Nephron progenitor cell (in vitro differentiated cells): Measurements from ENCODE around the gene UBAC2.

Source experiments
- DNase-seq: peaks from one replicate; pipeline ENCODE4 v3.0.0; 2021
- H3K27ac Mint-ChIP-seq: 2 replicates; pipeline ENCODE4 v1.8.0; 2021; ENCODE audit warnings: mild to moderate bottlenecking, moderate library complexity, mixed read lengths
- H3K27me3 Mint-ChIP-seq: 2 replicates; pipeline ENCODE4 v1.8.0; 2021; ENCODE audit warnings: mild to moderate bottlenecking, low read depth, mixed read lengths; ENCODE audit not compliant: poor library complexity
- H3K36me3 Mint-ChIP-seq: 2 replicates; pipeline ENCODE4 v1.8.0; 2021; ENCODE audit warnings: low read depth, mixed read lengths
- H3K4me1 Mint-ChIP-seq: 2 replicates; pipeline ENCODE4 v1.8.0; 2021; ENCODE audit warnings: mixed read lengths
- H3K4me3 Mint-ChIP-seq: 2 replicates; pipeline ENCODE4 v1.8.0; 2021; ENCODE audit warnings: mild to moderate bottlenecking, moderate library complexity, mixed read lengths
- H3K9me3 Mint-ChIP-seq: 2 replicates; pipeline ENCODE4 v1.8.0; 2021; ENCODE audit warnings: mild to moderate bottlenecking, moderate library complexity, mixed read lengths
- TF ChIP-seq, protein P1 (sequence below): fragments of 200-600 bp; sonication (generic); IDR thresholded peaks from 2 replicates; pipeline ENCODE4 v1.5.0; 2021; ENCODE audit warnings: antibody characterized with exemption

UBAC2 gene

DNA sequence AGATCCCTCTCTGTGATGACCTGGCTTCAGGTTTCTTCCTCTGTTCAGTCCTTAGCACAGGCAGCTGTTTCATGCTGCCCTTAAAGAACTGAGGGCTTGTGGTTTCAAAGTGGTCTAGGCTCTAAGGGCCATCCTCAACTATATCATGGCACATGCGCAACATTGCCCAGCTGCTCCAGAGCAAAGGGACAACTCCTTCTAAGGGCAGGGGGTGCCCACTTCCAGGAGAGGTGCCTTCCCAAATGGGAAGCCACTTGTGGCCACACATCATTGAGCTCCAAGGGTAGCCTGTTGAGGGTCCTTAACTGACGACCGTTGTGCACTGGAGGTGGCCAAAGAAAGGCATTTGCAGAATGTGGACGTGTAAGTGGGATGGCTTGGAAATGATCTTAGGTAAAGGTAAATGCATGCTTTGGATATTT is 99.3 kb downstream of the UBAC2 start:
- no peak overlapping the region for H3K4me3 Mint-ChIP-seq
- no peak for DNase-seq
- peaks cover 5% of the 10 kb centered on the region for H3K27me3 Mint-ChIP-seq
- no peaks in the 10 kb centered on the region for H3K9me3 Mint-ChIP-seq
- H3K36me3 Mint-ChIP-seq = no peaks in the 10 kb centered on the region
- H3K4me1 Mint-ChIP-seq = no peaks in the 10 kb centered on the region
- no peak overlapping the region for H3K27ac Mint-ChIP-seq
- TF ChIP-seq, protein P1, sequence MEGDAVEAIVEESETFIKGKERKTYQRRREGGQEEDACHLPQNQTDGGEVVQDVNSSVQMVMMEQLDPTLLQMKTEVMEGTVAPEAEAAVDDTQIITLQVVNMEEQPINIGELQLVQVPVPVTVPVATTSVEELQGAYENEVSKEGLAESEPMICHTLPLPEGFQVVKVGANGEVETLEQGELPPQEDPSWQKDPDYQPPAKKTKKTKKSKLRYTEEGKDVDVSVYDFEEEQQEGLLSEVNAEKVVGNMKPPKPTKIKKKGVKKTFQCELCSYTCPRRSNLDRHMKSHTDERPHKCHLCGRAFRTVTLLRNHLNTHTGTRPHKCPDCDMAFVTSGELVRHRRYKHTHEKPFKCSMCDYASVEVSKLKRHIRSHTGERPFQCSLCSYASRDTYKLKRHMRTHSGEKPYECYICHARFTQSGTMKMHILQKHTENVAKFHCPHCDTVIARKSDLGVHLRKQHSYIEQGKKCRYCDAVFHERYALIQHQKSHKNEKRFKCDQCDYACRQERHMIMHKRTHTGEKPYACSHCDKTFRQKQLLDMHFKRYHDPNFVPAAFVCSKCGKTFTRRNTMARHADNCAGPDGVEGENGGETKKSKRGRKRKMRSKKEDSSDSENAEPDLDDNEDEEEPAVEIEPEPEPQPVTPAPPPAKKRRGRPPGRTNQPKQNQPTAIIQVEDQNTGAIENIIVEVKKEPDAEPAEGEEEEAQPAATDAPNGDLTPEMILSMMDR = no peak

DNA sequence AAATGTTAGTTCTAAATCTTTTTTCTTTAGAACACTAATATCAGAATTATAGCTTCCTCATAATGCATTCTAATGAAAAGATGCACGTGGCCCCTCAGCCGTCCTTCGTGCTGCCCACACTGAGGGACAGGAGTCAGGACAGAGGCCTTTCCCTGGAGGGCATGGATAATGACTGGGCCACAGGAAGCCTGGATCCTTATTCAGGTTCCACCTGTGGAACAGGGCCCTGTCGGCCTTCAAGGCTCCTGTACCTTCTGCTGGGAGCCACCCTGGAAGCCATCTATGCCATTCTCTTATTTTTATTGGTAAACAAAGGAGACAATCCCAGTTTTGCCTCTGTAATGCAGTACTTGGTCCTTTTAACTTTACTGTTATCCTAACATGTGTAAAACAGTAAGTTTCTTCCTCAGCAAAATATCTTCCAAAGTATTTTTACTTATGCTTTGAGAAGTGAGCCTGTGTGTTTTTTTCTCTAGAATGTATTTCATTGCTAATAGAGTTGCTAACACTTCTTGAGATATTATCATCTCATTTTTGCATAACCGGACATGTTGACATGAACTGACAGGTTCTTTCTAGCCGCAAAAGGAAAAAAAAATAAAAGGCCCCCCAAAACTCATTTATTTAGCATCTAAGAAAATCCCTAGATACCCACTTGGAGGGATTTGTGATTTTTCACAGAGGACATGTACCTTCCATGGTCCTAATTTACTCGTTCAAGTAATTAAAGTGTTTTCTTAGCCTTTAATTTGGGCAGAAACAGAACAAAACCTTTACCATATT is 100.6 kb downstream of the UBAC2 start:
- H3K4me1 Mint-ChIP-seq = peaks cover 11% of the 10 kb centered on the region
- no peak overlapping the region for H3K27ac Mint-ChIP-seq
- no peak for DNase-seq
- TF ChIP-seq, protein P1 = no peak
- H3K27me3 Mint-ChIP-seq = peaks cover 5% of the 10 kb centered on the region
- H3K9me3 Mint-ChIP-seq = no peaks in the 10 kb centered on the region
- no peaks in the 10 kb centered on the region for H3K36me3 Mint-ChIP-seq
- H3K4me3 Mint-ChIP-seq = no peak overlapping the region

DNA sequence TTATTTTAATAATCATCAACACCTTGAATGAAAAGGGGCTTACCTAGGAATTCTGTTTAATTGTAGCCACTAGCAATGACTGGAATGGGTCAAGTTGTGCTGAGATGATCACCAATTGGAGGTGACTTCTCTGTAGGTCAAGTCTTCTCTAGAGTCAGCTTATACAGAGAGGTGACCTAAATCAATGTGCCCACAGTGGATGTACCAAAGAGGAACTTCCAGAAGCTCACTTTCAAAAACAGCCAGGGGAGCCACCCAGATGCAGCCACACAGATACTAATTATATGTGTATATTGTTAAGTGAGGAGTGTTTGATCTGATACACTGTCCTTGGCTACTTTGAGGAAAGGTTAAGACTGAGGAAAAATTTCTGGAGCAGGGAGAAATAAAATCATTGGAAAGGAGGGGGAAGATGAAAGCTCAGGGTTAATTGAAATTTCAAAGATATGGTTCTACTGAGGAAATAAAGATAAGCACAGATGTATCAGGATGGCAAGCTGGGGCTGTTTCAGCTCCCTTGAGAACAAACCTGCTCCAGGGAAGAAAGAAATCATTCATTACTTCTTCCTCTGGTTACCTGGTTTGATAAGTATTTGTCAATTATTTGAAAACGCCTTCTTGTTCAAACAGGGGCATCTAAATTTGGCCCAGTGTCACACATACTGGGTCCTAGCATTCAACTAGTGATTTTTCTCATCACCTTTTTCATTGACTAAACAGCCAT is 101.4 kb downstream of the UBAC2 start:
- H3K4me1 Mint-ChIP-seq = peaks cover 19% of the 10 kb centered on the region
- no peaks in the 10 kb centered on the region for H3K9me3 Mint-ChIP-seq
- no peak for DNase-seq
- no peak overlapping the region for H3K4me3 Mint-ChIP-seq
- peak overlapping the region; percentile 2 for H3K27ac Mint-ChIP-seq
- H3K36me3 Mint-ChIP-seq = no peaks in the 10 kb centered on the region
- TF ChIP-seq, protein P1 = no peak
- peaks cover 5% of the 10 kb centered on the region for H3K27me3 Mint-ChIP-seq

DNA sequence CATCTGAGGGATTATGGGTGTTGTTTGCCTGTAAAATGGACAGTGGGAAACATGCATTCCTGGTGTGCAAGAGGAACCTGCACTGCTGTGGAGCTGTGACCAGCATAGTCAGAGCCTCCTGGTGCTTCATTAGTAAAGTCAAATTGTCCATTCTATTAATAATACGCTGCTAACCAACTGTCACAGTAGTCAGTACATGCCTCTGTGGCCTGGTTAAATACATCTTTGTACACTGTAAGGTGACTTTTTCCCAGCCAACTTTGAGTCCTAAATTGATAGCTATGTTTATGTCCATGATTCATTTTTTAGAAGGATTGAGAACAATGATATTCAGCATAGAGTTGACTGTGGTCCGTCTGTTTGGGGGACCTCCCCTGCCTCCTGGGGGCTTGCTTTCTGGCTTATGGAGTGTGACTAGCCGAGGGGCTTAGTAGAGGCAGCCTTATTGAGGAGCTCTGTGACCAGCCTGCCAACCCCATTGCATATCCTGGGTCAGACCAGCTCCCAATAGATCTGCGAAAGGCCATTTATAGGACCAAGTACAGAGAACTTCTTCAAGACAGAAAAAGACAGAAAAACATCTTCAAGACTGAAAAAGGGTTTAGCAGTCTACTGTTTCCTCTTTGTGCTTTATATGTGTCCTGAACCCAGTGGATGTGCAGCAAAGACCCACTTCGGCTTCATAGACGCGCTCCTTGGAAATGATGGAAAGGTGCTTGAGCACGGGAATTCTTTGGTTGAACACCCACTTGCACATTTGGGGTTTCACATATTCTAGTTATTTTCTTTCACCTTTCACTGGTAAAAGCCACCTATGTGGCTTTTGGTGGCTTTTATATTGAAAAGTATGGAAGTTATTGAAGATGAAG is 102.2 kb downstream of the UBAC2 start:
- Mint-ChIP-seq H3K4me3 (no peak overlapping the region), H3K27ac (no peak overlapping the region), H3K27me3 (no peaks in the 10 kb centered on the region), H3K36me3 (peaks cover 2% of the 10 kb centered on the region), H3K9me3 (no peaks in the 10 kb centered on the region), H3K4me1 (peaks cover 27% of the 10 kb centered on the region)
- DNase-seq = no peak
- TF ChIP-seq, protein P1 = no peak

DNA sequence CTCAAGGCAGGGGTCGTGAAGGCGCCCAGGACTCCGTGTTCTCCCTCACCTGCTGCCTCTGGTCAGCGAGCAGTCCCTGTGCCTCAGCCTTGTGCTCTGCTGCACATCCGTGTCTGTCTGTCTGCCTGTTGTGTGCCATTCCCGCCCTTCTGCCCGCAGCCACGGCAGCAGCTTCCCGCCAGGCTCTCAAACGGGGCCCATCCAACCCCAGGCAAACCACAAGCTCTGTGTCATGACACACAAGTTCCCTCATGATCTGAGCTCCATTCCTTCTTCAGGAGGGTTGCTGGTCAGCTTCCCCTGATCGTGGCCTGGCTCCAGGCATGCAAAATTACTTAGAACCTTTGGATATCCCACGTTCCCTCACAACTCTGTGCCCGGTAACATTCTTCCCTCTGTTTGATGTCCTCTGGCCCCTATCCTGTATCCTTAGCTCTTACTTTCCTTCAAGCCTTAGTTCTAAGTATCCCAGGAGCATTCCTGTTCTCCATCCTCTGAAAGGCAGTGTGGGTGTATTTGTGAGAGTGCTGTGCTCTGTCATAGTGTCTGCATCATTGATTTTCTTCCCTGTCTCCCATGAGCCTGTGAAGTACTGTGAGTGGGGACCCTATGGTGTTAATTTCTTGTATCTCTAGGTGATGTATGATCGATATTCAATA is 103.3 kb downstream of the UBAC2 start:
- Mint-ChIP-seq H3K4me1 (peaks cover 38% of the 10 kb centered on the region), H3K27me3 (no peaks in the 10 kb centered on the region)

More for the DNA sequence above, 103.3 kb downstream of the UBAC2 start:
- Mint-ChIP-seq H3K4me3 (no peak overlapping the region), H3K36me3 (peaks cover 13% of the 10 kb centered on the region), H3K9me3 (no peaks in the 10 kb centered on the region), H3K27ac (peak overlapping the region; percentile 8)
- TF ChIP-seq, protein P1 = no peak
- DNase-seq = no peak
